Kidney epithelial cell (primary cell): ENCODE data around the gene GCG. TPM values are rescaled to one million over a fixed set of nuclear protein-coding genes. Genes with fewer than 3 reads are reported as not detected.
A peak's percentile ranks its signal among the peaks of the same experiment; 100 is the strongest.

Source experiments
- DNase-seq: peaks from one replicate; pipeline ENCODE4 v3.0.0-alpha.2; 2010; ENCODE audit warnings: low read depth
- H3K27me3 ChIP-seq: 2 replicates; pipeline ENCODE4 v1.6.0; 2011; ENCODE audit warnings: low read length; ENCODE audit not compliant: control insufficient read depth, insufficient read depth
- H3K36me3 ChIP-seq: 2 replicates; pipeline ENCODE4 v1.5.1; 2011; ENCODE audit warnings: low read length; ENCODE audit not compliant: control insufficient read depth, insufficient read depth
- H3K4me3 ChIP-seq: 2 replicates; pipeline ENCODE4 v1.5.1; 2011; ENCODE audit warnings: low read depth, mild to moderate bottlenecking, control low read depth, low read length
- total RNA-seq: library from RNA; depleted of rRNA; stranded (reverse); fragments of >200 nt; gene quantifications from 2 replicates; pipeline ENCODE4 v1.2.3, GENCODE V29; 2015
- TF ChIP-seq, protein P1 (sequence below): IDR thresholded peaks from 2 replicates; pipeline ENCODE4 v1.5.1; 2011; ENCODE audit warnings: mild to moderate bottlenecking, moderate library complexity, low read length, control low read depth, inconsistent platforms; ENCODE audit not compliant: insufficient read depth, poor library complexity, severe bottlenecking

GCG gene
- total RNA-seq, 1 donor from 2014 or later: not detected

DNA sequence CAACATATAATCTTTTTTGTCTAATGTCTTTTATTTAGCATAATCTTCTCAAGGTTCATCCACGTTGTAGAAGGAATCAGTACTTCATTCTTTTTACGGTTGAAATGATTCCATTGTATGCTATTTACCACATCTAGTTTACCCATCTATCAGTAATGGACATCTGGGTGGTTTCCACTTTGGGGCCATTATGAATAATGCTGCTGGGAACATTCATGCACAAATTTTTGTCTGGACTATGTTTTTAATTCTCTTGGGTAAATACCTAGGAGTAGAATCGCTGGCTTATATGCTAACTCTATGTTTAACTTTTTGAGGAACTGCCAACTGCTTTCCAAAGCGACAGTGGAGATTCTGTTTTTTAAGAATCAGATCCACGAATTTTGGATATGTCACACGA, 7.4 kb upstream of the GCG start:
- no peaks in the 10 kb centered on the region for H3K36me3 ChIP-seq
- TF ChIP-seq, protein P1, sequence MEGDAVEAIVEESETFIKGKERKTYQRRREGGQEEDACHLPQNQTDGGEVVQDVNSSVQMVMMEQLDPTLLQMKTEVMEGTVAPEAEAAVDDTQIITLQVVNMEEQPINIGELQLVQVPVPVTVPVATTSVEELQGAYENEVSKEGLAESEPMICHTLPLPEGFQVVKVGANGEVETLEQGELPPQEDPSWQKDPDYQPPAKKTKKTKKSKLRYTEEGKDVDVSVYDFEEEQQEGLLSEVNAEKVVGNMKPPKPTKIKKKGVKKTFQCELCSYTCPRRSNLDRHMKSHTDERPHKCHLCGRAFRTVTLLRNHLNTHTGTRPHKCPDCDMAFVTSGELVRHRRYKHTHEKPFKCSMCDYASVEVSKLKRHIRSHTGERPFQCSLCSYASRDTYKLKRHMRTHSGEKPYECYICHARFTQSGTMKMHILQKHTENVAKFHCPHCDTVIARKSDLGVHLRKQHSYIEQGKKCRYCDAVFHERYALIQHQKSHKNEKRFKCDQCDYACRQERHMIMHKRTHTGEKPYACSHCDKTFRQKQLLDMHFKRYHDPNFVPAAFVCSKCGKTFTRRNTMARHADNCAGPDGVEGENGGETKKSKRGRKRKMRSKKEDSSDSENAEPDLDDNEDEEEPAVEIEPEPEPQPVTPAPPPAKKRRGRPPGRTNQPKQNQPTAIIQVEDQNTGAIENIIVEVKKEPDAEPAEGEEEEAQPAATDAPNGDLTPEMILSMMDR: no peak
- H3K27me3 ChIP-seq: no peaks in the 10 kb centered on the region
- no peak for DNase-seq
- no peak overlapping the region for H3K4me3 ChIP-seq

DNA sequence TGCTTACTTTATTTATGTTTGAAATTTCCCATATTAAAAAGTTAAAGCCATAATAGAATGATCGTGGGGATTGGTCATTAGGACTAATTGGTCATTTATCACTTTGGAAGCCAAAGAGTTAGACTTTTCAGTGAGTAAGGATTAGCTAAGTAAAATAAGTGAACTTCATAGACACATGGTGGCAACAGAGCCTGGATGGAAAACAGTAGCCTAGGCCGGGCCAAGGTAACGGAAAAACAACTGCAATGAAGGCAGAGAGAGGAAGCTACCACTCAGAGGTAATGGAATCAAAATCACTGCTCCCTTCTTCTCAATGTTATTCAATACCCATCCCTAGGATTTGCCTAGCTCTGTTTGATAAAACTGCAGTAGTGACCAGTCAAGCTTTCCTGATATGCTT, 4.1 kb upstream of the GCG start:
- Histone ChIP-seq H3K4me3 (no peak overlapping the region), H3K27me3 (no peaks in the 10 kb centered on the region), H3K36me3 (no peaks in the 10 kb centered on the region)
- DNase-seq: no peak
- TF ChIP-seq, protein P1: no peak

DNA sequence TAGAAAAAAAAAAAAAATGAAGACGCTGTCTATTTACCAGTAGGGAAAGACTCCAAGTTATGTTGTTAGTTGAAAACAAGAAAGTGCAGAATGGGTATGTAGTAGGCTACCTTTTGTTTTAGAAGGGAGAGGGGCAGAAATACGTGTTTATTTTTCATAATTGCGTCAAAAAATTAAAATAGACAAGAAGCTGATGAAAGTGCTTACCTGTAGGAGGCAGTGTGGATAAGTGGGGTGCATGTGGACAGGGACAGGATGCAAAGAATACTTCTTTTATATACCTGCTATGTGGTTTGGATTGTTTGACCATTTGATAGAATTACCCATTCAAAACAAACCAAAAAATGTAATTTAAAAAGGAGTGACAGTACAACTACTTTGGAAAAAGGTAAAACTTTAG, 3.0 kb upstream of the GCG start:
- DNase-seq: no peak
- no peaks in the 10 kb centered on the region for H3K27me3 ChIP-seq
- H3K4me3 ChIP-seq: no peak overlapping the region
- TF ChIP-seq, protein P1: no peak
- no peaks in the 10 kb centered on the region for H3K36me3 ChIP-seq

DNA sequence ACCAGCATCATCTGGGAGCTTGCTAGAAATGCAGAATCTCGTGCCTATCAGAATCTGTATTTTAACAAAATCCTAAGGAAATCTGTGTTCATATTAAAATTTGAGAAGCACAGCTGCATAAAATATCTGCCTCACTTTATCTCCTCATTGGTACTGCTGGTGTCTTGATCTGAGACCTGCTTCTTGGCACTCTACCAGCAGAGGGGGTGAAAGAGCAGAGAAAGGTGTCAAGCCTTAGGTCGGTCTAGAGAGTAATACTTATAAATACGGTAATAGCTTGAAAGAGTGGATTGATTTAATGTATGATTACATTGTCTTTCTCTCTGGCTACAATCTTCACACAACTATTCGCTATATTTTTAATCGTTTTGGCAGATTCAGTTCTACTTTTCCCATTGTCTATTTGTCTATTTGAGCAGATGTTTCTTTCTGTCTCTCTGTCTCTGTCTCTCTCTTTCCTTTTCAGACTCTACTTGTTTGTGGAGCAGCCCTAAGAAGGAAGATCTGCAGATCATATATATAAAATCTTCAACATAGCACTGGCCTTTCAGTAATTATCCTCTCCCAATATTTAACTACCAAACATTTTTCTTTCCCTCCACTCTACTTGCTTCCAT, 1.7 kb upstream of the GCG start:
- TF ChIP-seq, protein P1: peak; percentile 90
- DNase-seq: peak; percentile 23
- no peaks in the 10 kb centered on the region for H3K36me3 ChIP-seq
- no peak overlapping the region for H3K4me3 ChIP-seq
- H3K27me3 ChIP-seq: no peaks in the 10 kb centered on the region

DNA sequence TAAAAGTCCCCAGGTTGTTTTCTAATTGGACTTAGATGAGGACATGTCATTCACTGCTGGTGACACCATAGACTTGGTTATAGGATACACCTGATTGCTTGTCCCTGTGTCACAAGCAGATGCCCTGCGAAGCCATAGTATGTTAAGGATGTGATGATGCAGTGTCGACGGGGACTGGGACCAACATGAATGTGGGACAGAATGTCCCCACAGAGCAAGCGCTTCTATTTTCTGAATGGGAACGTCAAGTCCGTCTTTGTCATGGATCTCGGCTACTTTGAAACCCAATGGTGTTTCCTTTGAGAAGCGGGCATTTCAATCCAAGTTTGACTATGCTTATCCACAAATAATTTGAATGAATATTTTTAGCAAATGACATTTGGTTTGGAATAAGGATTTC, 2.1 kb downstream of the GCG start:
- DNase-seq: no peak
- H3K36me3 ChIP-seq: no peaks in the 10 kb centered on the region
- TF ChIP-seq, protein P1: no peak
- no peaks in the 10 kb centered on the region for H3K27me3 ChIP-seq
- H3K4me3 ChIP-seq: no peak overlapping the region

DNA sequence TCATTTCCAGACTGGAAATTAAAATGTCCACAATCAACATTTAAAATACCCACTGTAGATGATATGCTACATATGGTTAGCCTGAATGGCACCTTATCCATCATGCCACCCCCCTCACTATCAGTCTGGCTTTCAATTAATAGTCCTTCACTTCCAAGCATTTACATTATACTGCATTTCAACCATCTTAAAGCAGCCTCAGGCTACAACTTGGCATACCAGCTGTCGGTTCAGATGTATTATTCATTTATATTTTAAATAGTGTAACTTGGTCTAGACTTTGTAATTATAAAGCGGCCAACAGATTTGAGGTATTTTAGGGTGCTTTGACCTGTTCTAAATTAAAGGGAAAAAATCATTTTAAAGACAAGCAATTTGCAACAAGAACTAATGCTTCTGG, 2.6 kb downstream of the GCG start:
- H3K36me3 ChIP-seq: no peaks in the 10 kb centered on the region
- H3K27me3 ChIP-seq: no peaks in the 10 kb centered on the region
- TF ChIP-seq, protein P1: no peak
- no peak for DNase-seq
- H3K4me3 ChIP-seq: no peak overlapping the region
